ENCODE results near the gene LRRN4CL. TPM values are rescaled to one million over a fixed set of nuclear protein-coding genes. Genes with fewer than 3 reads are reported as not detected.
A peak's percentile ranks its signal among the peaks of the same experiment; 100 is the strongest.

Gene LRRN4CL
- total and polyA plus RNA-seq, 8 donors, result 1.6 to 20.0 (median 5.8) TPM

DNA sequence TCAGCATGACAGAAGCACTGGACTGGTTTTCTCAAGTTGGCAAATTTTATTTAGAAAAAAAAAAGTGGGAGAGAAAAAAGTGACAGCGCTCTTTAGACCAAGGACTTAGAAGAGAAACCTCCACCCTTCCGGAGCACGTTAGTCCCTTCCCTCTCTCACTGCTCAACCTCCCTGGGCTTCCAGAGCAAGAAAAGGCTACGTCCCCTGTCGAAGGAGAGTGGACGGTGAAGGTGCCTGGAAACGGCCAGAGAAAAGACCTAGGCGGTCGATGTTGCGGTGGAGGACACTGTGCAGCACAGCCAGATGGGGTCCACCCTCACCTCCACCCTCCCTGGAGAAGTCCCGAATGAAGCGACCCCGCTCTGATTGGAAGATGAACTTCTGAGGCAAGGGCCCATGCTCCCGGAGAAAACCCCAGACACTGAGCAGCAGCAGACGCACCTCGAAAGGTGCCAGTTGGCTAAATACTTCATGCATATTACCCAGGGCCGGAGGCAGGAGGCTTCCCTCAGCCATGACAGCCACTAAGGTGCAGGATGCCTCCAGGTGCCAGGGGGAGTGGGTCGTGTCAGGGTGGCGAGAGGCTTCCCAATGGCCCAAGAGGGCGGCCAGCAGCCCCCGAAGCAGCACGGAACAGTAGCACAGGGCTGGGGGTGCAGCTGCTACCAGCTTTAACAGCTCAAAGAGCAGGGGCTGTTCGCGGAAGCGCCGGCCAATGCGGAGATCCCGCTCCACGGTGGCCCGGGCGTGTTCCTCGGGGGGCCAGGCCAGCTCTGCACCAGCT lies 42.3 kb downstream of the LRRN4CL start:
- intact Hi-C loops (cut with DNase I; ENCODE audit: low total_unique reads), result no loop called here
- H3K4me3 ChIP-seq, result peak overlapping the region in 3 of 4 donors; percentile 79 to 98 (median 89)
- peaks cover 40 to 60% (median 54%) of the 10 kb centered on the region in 4 donors for H3K36me3 ChIP-seq
- no peaks in the 10 kb centered on the region for H3K9me3 ChIP-seq
- WGBS, 5 donors, result 46 to 64% (median 58%) methylated on average over 20 to 32 of the region's 32 CpGs
- DNase-seq, result no peak
- TF ChIP-seq, protein P1, sequence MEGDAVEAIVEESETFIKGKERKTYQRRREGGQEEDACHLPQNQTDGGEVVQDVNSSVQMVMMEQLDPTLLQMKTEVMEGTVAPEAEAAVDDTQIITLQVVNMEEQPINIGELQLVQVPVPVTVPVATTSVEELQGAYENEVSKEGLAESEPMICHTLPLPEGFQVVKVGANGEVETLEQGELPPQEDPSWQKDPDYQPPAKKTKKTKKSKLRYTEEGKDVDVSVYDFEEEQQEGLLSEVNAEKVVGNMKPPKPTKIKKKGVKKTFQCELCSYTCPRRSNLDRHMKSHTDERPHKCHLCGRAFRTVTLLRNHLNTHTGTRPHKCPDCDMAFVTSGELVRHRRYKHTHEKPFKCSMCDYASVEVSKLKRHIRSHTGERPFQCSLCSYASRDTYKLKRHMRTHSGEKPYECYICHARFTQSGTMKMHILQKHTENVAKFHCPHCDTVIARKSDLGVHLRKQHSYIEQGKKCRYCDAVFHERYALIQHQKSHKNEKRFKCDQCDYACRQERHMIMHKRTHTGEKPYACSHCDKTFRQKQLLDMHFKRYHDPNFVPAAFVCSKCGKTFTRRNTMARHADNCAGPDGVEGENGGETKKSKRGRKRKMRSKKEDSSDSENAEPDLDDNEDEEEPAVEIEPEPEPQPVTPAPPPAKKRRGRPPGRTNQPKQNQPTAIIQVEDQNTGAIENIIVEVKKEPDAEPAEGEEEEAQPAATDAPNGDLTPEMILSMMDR (IDR thresholded peaks at IDR 0.05), result no peak
- TF ChIP-seq POLR2AphosphoS5 (IDR thresholded peaks at IDR 0.05) (no peak), EP300 (IDR thresholded peaks at IDR 0.05) (no peak), POLR2A (IDR thresholded peaks at IDR 0.05) (no peak)
- peak overlapping the region; percentile 25 to 94 (median 89) for H3K27ac ChIP-seq
- H3K4me1 ChIP-seq, result peaks cover 29 to 57% (median 47%) of the 10 kb centered on the region in 4 donors
- no peaks in the 10 kb centered on the region for H3K27me3 ChIP-seq

DNA sequence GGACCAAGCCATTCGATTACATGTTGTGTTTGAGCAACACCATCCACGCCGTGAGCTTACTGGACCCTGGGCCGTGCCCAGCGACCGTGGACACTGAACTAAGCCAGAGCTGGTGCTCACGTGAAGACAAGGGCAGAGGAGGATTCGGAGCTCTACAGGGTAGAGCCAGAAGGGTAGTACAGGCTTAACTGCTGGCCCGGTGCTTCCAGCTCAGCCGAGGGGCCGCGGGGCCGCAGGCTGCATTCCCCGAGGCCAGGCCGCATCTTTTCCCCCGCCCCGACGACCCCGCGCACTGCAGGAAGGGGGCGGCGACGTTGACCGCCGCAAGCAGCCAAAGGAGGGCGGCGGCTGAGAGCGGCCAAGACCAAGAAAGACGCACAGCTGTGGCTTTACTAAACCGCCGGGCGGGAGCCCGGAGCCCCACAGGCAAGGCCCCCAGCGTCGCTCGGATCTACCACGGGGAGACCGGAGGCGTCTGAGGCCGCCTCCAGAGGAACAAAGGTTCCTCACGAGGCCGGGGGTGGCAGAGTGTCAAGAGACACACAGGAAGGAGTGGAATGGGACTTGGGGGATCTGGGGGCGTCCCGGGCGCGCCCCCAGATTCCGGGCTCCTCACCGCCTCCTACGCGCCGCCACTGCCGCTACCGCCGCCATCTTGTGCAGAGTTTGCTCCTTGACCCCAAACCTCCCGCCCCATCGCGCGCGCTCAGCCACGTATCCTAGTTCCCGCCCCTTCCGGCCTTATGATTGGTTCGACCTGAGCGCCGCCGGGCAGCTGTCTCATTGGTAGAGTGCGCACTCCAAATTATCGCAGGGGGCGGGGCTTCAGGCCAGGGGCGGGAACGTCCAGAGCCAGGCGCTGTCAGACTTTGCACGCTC lies 43.1 kb downstream of the LRRN4CL start, which contains the start of gene GANAB:
TSS of gene GANAB (minus strand) at position 668 of the 879 bp plus-strand sequence. CDS start at position 654, 14 bp downstream.
- no peaks in the 10 kb centered on the region for H3K27me3 ChIP-seq
- H3K4me1 ChIP-seq, result peaks cover 21 to 52% (median 39%) of the 10 kb centered on the region in 4 donors
- peak within 1 kb of the TSS; percentile 68 to 98 (median 84) for H3K4me3 ChIP-seq
- WGBS, 5 donors, result 0% methylated on average over 40 to 73 of the region's 73 CpGs
- intact Hi-C loops (cut with DNase I; ENCODE audit: low total_unique reads), result no loop called here
- peaks cover 40 to 62% (median 55%) of the 10 kb centered on the region in 4 donors for H3K36me3 ChIP-seq
- peak within 1 kb of the TSS; percentile 89 to 94 (median 92) for H3K27ac ChIP-seq
- H3K9me3 ChIP-seq, result no peaks in the 10 kb centered on the region
- peak; percentile 85 to 94 (median 87) for TF ChIP-seq POLR2AphosphoS5 (IDR thresholded peaks at IDR 0.05)
- no peak for TF ChIP-seq EP300 (IDR thresholded peaks at IDR 0.05)
- peak in 2 of 4 donors; percentile 36 to 62 for TF ChIP-seq POLR2A (IDR thresholded peaks at IDR 0.05)
- TF ChIP-seq, protein P1 (IDR thresholded peaks at IDR 0.05), result no peak
- peak; percentile 99 to 100 for DNase-seq

- H3K4me3 ChIP-seq, result peak overlapping the region; percentile 68 to 98 (median 84)
- DNase-seq, result no peak
- intact Hi-C loops (cut with DNase I; ENCODE audit: low total_unique reads), result no loop called here
- peaks cover 20 to 51% (median 35%) of the 10 kb centered on the region in 4 donors for H3K4me1 ChIP-seq
- no peaks in the 10 kb centered on the region for H3K27me3 ChIP-seq
- H3K27ac ChIP-seq, result peak overlapping the region; percentile 89 to 94 (median 92)
- no peaks in the 10 kb centered on the region for H3K9me3 ChIP-seq
- 9 to 13% (median 12%) methylated on average over 11 of the region's 11 CpGs for WGBS, 5 donors
- H3K36me3 ChIP-seq, result peaks cover 40 to 62% (median 55%) of the 10 kb centered on the region in 4 donors
- TF ChIP-seq EP300 (IDR thresholded peaks at IDR 0.05) (no peak), POLR2A (IDR thresholded peaks at IDR 0.05) (no peak), POLR2AphosphoS5 (IDR thresholded peaks at IDR 0.05) (no peak)
- TF ChIP-seq, protein P1 (IDR thresholded peaks at IDR 0.05), result no peak
Observed at GRCh38 chr11:62645671-62645945, 43.7 kb downstream of the LRRN4CL start.

DNA sequence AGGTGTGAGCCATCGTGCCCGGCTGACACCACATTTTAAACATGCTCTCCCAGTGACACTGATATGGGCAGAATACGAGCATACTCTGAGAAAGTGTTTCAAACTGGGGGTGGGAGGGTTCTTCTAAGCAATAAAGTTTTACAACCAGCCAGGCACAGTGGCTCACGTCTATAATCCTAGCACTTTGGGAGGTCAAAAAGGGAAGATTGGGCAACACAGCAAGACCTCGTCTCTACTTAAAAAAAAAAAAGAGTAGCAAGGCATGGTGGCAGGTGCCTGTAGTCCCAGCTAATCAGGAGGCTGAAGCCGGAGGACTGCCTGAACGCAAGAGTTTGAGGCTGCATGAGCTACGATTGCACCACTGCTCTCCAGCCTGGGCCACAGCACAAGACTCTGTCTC lies 45.1 kb downstream of the LRRN4CL start:
- no peak for TF ChIP-seq POLR2AphosphoS5 (IDR thresholded peaks at IDR 0.05)
- no peak for TF ChIP-seq EP300 (IDR thresholded peaks at IDR 0.05)
- TF ChIP-seq, protein P1 (IDR thresholded peaks at IDR 0.05), result no peak
- no peak for TF ChIP-seq POLR2A (IDR thresholded peaks at IDR 0.05)
- Histone ChIP-seq H3K9me3 (no peaks in the 10 kb centered on the region), H3K4me3 (peak overlapping the region in 1 of 4 donors; percentile 98), H3K4me1 (peaks cover 20 to 49% (median 35%) of the 10 kb centered on the region in 4 donors), H3K36me3 (peaks cover 35 to 57% (median 53%) of the 10 kb centered on the region in 4 donors), H3K27me3 (no peaks in the 10 kb centered on the region), H3K27ac (peak overlapping the region in 1 of 5 donors; percentile 22)
- 81 to 91% (median 87%) methylated on average over 8 of the region's 8 CpGs for WGBS, 5 donors
- intact Hi-C loops (cut with DNase I; ENCODE audit: low total_unique reads), result no loop called here
- no peak for DNase-seq
